GM18511 (cell line): Measurements from ENCODE around the gene NAV2.
A peak's percentile ranks its signal among the peaks of the same experiment; 100 is the strongest.

Source experiments
- ATAC-seq: cut with Tn5 transposase; IDR thresholded peaks from one replicate; pipeline ENCODE4 v1.9.1; 2021; ENCODE audit warnings: mild to moderate bottlenecking, moderate library complexity; ENCODE audit not compliant: unreplicated experiment

NAV2 gene

GRCh38 chr11:19774817-19775580, 62.4 kb downstream of the NAV2 start:
- no peak for ATAC-seq

- no peak for ATAC-seq
Observed at GRCh38 chr11:19775622-19776021, 63.0 kb downstream of the NAV2 start.

GRCh38 chr11:19777039-19777376, 64.4 kb downstream of the NAV2 start:
- peak; percentile 28 for ATAC-seq

GRCh38 chr11:19777377-19778102, 64.9 kb downstream of the NAV2 start:
- ATAC-seq: peak; percentile 86

DNA sequence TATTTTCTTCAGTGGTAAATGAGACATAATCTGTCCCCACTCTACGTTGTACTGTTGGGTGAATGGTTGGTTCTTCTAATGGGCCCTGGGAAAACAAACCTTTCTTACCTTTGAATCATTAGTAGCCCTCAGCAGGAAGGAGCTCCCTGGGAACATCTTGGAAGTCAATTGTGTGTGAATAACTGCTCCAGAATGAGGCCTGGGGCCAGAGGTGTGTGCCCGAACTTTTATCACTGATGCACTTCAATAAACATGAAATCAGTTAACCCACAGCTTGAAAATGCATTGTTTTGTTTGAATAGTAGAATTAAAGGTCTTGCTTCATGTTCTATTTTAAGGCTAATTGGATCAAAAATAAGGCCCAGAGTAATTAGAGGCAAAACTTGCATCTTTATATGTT, 67.1 kb downstream of the NAV2 start:
- ATAC-seq: no peak

GRCh38 chr11:19781351-19781750, 68.7 kb downstream of the NAV2 start:
- no peak for ATAC-seq

GRCh38 chr11:19785265-19785664, 72.6 kb downstream of the NAV2 start:
- no peak for ATAC-seq

DNA sequence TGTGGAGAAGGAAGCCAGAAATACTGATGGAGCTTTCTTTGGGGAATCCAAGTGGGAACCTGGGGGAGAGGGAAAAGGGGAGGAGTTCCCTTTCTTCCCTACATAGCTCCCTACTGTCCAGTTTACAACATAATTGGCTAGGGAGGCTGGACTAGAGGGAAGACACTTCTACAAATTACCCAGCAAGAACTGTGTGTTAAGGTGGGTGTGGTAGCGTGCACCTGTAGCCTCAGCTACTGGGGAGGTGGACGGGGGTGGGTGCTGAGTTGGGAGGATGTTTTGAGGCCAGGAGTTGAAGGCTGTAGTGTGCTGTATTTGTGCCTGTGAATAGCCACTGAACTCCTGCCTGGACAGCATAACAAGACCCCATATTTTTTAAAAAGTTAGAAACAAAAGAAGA, 74.0 kb downstream of the NAV2 start:
- no peak for ATAC-seq

DNA sequence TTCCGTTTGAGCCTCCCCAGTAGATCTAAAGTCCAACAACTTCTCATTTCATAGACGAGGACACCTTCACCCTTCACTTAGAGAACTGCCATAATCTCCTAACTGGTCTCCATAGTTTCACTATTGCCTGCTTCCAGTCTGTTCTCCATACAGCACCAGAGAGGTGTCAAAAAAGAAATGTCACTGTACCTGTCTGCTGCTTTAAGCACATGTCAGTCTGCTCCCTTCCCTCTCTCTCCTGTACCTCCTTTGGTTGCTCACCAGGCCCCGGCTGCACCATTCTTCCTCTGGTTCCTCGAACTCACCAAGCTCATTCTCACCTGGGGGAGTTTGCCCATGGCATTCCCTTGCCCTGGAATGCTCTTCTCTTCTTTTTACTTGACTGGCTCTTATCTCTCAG, 75.8 kb downstream of the NAV2 start:
- ATAC-seq: no peak

DNA sequence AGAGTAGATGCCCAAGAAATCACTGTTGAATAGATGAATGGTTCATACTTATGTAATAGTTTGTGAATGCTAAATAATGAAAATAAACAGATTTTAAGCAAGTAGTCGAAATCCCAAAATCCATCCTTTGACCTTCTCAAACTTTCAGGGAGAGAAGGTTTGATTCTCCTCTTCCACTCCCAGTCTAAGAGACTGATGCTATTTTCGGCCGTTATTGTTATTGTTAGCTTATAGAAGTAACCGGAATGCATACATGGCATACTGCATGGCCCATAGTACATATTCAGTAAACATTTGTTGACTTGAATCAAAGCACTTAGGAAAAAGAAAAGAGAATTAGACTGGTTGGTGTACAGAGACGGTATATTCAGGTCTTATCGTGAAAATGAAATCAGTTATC, 76.6 kb downstream of the NAV2 start:
- ATAC-seq: no peak

DNA sequence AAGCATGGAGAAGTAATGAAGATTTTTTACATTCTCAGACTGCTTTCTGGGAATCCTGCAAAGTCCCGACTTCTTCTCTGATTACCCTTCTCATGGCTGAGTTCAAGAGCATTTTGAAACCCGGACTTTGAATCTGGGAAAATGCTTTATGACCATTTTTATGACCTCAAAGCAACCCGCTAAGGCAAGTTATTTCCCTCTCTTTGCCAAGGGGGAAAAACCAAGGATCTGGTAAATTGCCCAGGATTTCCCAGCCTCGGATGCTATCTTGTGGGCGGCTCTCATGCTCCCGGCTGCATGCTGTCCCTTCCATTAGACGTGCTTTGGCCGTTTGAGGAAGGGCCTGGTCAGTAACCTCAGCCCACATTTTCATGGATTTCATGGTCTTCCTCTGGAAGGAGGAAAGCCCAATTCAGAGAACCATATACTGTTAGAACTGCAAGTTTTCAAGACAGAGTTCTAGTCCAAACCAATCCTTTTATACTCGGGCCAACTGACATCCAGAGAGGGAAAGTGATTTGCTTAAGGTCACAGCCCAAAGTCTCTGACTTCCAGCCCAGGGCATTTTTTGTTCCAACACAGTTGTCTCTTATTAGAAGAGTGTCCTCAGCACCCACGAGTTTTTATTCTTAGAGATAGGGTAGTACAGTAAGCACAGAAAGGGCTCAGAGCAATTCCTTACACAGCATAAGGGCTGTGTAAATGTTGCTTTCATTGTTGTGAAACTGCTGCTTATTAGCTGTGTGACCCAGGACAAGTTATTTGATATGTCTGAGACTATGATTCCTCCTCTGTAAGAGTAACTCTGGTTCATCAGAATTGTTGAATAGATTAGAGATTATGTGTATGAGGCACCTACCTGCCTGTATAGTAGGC, 77.4 kb downstream of the NAV2 start:
- no peak for ATAC-seq

DNA sequence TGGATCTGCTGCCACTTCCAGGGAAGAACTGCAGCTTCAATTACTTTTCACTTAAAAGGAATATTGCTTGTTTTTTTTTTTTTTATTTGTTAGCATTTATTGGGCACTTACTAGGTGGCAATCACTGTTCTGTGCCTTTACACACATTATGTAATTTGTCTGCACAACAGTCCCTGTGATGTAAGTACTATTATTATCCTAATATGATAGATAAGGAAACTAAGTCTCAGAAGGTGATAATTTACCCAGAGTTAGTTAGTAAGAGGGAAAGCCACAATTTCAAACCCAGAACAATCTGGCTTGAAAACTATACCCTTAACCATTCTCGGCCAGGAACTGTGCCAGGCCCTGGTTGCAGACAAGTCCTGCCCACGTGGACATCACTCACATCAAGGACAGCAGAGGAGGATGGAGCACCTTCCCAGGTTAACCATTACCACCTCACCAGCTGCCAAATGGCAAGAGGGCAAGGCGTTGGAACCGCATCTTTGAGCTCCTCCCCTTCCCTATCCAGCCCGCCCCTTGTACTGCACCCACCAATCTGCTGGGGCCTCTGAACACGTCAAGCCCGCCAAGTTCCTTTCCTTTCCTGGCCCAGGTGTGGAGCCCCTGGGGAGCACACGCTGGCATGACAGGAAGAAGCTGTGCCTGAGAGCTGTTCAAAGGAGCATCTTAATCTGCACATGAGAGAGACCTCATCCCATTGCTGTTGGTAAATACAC, 78.4 kb downstream of the NAV2 start:
- peak; percentile 79 for ATAC-seq

DNA sequence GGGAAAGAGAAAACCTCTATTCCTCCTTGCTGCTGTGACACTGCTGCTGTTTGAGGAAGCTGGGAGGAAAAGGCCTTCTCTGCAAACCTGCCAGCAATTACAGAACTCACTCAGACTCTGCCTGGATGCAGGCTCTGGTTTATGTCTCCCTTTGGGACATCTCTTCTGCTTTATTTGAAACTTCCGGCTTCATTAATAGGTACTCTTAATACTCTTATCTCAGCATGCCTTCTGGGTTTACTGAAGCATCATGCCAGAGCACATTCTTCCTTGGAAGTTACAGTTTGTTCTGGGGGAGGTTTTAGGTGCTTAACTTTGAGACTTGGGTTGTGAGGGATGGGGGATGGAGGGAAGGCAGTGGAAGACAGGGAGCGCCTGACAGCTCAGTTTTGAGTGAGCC, 79.9 kb downstream of the NAV2 start:
- no peak for ATAC-seq

DNA sequence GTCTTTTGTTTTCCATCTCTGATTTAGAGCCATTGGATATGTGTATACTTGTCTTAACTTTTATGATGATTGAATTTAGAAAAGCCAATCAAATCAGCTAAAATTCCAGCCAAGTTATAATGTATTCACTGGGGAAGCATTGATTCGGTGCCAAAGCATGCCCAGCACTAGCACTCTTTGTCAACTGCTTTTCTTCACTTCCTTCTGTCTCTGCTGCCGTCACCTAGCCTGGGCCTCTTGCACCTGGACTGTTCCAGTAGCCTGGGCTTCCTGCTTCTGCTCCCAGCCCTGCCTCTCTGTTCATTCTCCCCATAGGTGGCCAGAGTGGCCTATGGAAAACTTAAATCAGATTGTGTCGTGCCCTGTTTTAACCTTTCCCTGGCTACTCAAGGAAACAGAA, 80.7 kb downstream of the NAV2 start:
- ATAC-seq: no peak

DNA sequence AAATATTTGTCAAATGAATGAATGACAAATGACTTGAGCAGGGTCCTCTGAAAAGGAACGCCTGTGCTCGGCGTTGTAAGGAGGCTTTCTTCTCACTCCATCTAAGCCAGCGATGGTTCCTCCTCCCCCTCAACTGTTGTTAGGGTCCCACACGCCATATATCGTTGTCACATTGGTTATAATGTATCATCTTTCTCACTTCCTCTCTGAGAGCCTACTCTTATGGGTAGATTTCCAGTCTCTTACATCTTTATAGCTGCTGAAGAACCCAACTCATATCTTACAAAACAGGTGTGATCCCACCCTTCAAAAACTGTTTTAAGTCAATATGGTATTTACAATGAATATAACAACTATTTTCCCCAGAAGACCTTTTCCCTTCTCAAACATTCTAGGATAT, 81.5 kb downstream of the NAV2 start:
- ATAC-seq: no peak

DNA sequence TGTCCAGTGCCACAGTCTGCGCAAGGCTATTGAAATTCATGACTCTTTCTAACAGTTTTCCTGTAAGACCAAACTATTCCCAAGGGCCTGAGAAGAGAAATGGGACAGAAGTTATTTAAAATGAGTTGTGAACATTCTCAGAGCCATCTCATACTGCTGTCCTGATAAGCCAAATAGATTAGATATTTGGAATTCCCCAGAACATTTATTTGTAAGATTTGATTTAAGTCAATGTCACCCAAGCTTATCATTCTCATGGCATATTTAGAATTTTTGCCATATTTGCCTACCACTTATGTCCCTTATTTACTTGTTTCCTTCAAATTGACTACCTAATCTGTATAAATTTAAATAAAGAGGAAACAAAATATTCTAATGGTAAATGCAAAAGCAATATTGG, 82.4 kb downstream of the NAV2 start:
- no peak for ATAC-seq

DNA sequence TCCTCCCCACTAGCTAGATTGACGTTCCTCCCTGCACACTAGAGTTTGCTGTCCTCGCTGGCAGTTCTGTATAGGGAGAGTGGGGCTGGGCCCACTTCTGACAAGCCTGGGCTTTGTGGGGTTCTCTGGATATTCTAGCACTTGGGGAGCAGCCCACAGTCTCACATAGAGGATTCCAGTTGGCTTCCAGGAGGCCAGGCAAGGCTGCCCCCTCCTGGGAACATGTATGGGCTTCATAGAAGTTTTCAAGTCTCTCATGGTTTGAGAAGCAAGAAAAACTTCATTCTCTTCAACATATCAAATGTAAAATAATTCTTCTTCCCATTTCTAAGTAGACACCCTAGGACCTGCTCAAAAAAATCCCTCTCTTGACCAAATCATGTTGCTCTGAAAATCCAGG, 87.5 kb downstream of the NAV2 start:
- no peak for ATAC-seq

- ATAC-seq: no peak
Observed at GRCh38 chr11:19800714-19801519, 88.3 kb downstream of the NAV2 start.

- no peak for ATAC-seq
Observed at GRCh38 chr11:19802773-19803293, 90.2 kb downstream of the NAV2 start.

GRCh38 chr11:19803506-19803998, 90.9 kb downstream of the NAV2 start:
- ATAC-seq: no peak
